GM12892 (cell line): ENCODE measurements around the gene SPOCK1.

Experiments used
- POLR2A ChIP-seq: IDR thresholded peaks from 2 replicates; pipeline ENCODE4 v1.6.1; 2011; ENCODE audit warnings: low read depth, low read length, control low read depth
- POLR2AphosphoS5 ChIP-seq: IDR thresholded peaks from 2 replicates; pipeline ENCODE4 v1.6.1; 2011; ENCODE audit warnings: low read depth, low read length, control low read depth

DNA sequence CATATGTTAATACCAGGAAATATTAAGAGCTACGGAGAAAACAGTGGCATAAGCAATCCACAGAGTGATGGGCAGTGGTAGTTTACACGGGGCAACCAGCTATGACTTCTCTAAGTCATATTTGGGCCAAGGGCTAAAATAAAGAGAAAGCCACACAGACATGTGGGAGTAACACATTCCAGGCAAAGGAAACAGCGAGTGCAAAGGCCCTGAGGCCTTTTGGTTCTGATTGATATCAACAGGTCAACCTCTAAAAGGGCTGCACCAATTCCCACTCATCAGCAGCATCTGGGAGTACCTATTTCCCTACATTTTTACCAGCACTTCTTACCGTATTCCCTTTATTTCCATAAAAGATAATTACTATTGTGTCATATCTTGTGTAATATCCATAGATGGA lies 173.4 kb downstream of the SPOCK1 start:
- TF ChIP-seq POLR2AphosphoS5 (no peak), POLR2A (no peak)
